ENCODE measurements around the gene SFI1. TPM values are rescaled to one million over a fixed set of nuclear protein-coding genes. Genes with fewer than 3 reads are reported as not detected.

The SFI1 gene
- total RNA-seq, 4 donors from 2014 or later, result 11.0 to 20.0 (median 16.4) TPM

DNA sequence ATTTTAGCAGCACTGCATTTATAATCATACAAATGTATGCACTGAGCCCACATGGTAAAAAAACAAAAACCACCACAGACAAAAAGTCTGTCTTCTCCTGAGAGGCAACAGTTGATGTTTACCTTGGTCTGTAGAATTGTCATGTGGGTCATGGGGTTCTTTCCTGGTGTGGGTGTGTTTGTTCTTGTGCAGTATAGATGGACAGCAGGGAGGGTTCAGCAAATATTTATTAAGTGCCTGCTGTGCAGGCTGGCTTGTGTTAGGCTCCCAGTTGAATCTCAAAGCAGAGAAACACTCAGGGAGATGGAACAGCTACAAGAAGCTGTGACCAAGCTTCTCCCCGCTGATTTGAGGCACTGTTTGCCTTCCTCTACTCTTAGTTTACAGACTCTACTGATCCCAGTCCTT, 83.5 kb downstream of the SFI1 start:
- 57 to 83% methylated on average over 1 of the region's 1 CpG for WGBS, 2 donors

DNA sequence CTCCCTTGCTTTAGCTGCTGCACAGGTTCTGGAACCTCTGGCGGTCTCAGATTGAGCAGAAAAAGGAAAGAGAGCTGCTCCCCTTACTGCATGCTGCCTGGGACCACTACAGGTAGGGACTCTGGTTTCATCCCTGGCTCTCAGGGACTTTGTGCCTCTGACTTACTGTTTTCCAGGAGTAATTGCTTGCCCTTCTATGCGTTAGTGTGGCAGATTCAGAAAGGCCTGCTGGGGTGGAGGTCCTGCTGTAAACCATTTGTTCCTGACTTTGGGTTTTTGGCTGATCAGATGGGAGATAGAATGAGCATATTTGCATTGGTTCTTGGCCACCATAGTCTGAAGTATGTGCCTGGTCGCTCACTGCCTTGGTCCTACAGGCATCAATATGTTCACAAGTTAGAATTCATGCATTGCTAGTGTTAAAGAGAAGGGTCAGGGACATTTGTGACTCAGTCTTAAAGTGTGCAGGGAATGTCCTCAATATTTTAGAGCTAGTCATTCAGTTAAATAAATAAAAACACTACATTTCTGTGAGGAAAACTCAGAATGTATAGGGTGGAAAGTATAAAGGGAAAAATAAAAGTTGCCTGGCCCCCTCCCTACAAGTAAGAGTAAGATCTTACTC, 87.6 kb downstream of the SFI1 start:
- Histone ChIP-seq H3K27me3 (no peaks in the 10 kb centered on the region), H3K27ac (no peak overlapping the region), H3K9me3 (no peaks in the 10 kb centered on the region), H3K4me3 (no peak overlapping the region), H3K4me1 (no peaks in the 10 kb centered on the region), H3K36me3 (peaks cover 0 to 60% (median 5%) of the 10 kb centered on the region in 3 donors)
- TF ChIP-seq CTCF (IDR thresholded peaks at IDR 0.05) (no peak), POLR2A (IDR thresholded peaks at IDR 0.05) (no peak)
- WGBS, 2 donors, result 92 to 100% methylated on average over 3 of the region's 3 CpGs
- intact Hi-C loops (cut with DNase I), result no loop called here
- no peak for DNase-seq

More for the DNA sequence above, 83.5 kb downstream of the SFI1 start:
- intact Hi-C loops (cut with DNase I), result no loop called here
- H3K27ac ChIP-seq, result no peak overlapping the region
- H3K9me3 ChIP-seq, result no peaks in the 10 kb centered on the region
- DNase-seq, result no peak
- H3K36me3 ChIP-seq, result peaks cover 0 to 65% (median 0%) of the 10 kb centered on the region in 3 donors
- no peak overlapping the region for H3K4me3 ChIP-seq
- TF ChIP-seq POLR2A (IDR thresholded peaks at IDR 0.05), result no peak
- TF ChIP-seq CTCF (IDR thresholded peaks at IDR 0.05), result no peak
- H3K27me3 ChIP-seq, result no peaks in the 10 kb centered on the region
- H3K4me1 ChIP-seq, result no peaks in the 10 kb centered on the region

DNA sequence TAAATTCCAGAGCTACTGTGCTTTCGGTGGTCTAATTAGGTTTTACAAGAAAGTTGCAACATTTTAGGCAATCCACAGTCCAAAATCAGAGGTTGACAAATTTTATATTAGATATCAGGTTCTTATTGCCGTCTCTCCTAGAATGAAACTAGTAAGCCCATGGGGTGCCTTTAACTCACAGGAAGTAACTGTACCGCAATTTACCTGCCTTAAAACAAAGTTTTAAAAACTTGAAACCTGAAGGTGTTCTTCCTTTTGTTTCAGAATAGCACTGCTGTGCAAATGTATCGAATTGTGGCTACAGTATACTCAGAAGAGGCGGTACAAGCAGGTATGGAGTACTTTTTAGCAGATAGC, 88.4 kb downstream of the SFI1 start:
- WGBS, 2 donors, result 83 to 86% methylated on average over 5 of the region's 5 CpGs
- no peaks in the 10 kb centered on the region for H3K9me3 ChIP-seq
- H3K4me3 ChIP-seq, result no peak overlapping the region
- peaks cover 0 to 58% (median 5%) of the 10 kb centered on the region in 3 donors for H3K36me3 ChIP-seq
- H3K4me1 ChIP-seq, result no peaks in the 10 kb centered on the region
- H3K27me3 ChIP-seq, result no peaks in the 10 kb centered on the region
- DNase-seq, result no peak
- H3K27ac ChIP-seq, result no peak overlapping the region
- TF ChIP-seq POLR2A (IDR thresholded peaks at IDR 0.05) (no peak), CTCF (IDR thresholded peaks at IDR 0.05) (no peak)
- intact Hi-C loops (cut with DNase I), result no loop called here

DNA sequence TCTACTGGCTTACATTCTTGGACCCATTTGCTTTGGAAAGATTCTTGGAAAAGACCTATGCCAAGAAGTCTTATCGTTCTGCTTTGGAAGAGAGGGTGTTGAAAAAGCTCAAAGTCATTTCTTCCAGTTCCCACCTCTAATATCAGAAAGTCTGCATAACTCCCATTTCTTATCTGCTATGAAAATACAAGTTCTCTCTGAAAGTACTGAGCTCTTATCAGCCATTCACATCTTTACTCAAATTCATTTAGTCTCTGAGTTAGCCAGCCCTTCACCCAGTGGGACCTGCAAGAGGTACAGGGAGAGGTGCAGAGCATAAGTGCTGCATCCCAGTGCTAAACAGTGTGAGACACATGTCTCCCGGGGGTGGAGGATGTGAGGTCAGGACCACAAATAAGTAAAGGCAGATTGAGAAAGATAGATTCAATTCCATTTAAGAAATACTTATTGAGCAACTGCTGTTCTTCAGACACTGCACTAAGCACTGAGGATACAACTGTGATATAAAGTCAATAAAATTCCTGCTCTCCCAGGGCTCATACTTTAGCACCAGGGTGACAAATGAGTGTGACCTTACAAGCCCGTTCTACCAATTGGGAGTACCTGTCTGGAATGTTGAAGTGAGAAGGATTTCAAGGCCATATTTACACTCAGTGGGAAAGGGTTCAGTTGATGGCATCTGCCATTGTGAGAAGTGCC, 89.0 kb downstream of the SFI1 start:
- H3K4me3 ChIP-seq, result no peak overlapping the region
- no peaks in the 10 kb centered on the region for H3K9me3 ChIP-seq
- no peak overlapping the region for H3K27ac ChIP-seq
- TF ChIP-seq CTCF (IDR thresholded peaks at IDR 0.05), result no peak
- no peak for TF ChIP-seq POLR2A (IDR thresholded peaks at IDR 0.05)
- intact Hi-C loops (cut with DNase I), result no loop called here
- no peaks in the 10 kb centered on the region for H3K27me3 ChIP-seq
- no peak for DNase-seq
- WGBS, 2 donors, result 68 to 73% methylated on average over 3 of the region's 3 CpGs
- no peaks in the 10 kb centered on the region for H3K4me1 ChIP-seq
- peaks cover 0 to 57% (median 5%) of the 10 kb centered on the region in 3 donors for H3K36me3 ChIP-seq

DNA sequence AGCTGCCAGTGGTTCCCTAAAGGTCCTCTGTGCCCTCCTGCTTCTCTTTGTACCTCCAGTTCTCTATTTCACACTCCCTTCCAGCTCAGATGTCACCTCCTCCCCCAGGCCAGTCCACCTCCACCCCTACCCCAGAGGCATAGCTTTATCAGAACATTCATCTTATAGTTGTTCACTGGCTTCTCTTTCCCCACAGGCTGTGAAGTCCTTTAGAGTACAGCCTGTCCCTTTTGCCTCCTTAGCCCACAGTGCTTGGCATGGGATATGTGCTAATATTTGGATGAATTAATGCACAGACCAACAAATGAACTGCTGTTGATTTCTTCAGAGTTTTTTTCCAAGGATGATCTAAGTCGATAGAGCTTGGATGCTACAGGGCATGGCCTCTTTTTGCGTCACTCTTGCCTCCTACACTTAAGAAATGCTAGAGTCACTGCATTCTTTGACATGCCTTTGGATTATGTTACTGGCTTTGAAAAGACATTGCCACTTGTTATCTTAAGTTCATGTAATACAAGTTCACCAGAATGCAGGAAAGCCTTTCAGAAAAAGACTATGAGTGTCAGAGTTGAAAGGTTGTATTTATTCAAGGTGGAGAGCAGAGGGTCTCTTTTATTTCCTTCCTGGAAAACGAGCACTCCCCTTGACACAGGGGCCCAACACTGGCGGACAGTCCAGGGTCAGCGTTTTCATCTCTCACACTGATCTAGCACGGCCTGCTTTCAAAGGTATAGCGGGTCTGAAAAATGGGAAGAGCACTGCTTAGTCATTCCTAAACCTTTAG, 90.0 kb downstream of the SFI1 start:
- Histone ChIP-seq H3K27ac (no peak overlapping the region), H3K4me3 (no peak overlapping the region), H3K4me1 (no peaks in the 10 kb centered on the region), H3K36me3 (peaks cover 0 to 57% (median 5%) of the 10 kb centered on the region in 3 donors), H3K9me3 (no peaks in the 10 kb centered on the region), H3K27me3 (no peaks in the 10 kb centered on the region)
- DNase-seq, result no peak
- TF ChIP-seq CTCF (IDR thresholded peaks at IDR 0.05) (no peak), POLR2A (IDR thresholded peaks at IDR 0.05) (no peak)
- WGBS, 2 donors, result 80 to 85% methylated on average over 7 of the region's 7 CpGs
- intact Hi-C loops (cut with DNase I), result no loop called here

Measured in esophagus squamous epithelium (tissue), 5 donors.